GM23338 (cell line): ENCODE data around the gene GALNT16. TPM values are rescaled to one million over a fixed set of nuclear protein-coding genes. Genes with fewer than 3 reads are reported as not detected.

Source experiments
- ATAC-seq: fragments of 200-7000 bp; cut with Tn5 transposase; 3 replicates; pipeline ENCODE4 v1.9.1; 2020
- DNase-seq: peaks from one replicate; pipeline ENCODE4 v3.0.0-alpha.2; 2015; ENCODE audit warnings: low spot score
- H2AFZ ChIP-seq: fragments of 200-600 bp; sonication (generic); 2 replicates; pipeline ENCODE4 v1.8.0; 2016; ENCODE audit warnings: antibody characterized with exemption, mild to moderate bottlenecking, moderate library complexity
- H3F3A ChIP-seq: fragments of 200-600 bp; sonication (generic); replicated peaks from 2 replicates; pipeline ENCODE4 v1.8.0; 2017; ENCODE audit warnings: antibody characterized with exemption, mixed run types, low read depth
- H3K27ac ChIP-seq: fragments of 200-600 bp; sonication (generic); 2 replicates; pipeline ENCODE4 v1.6.1; 2016; ENCODE audit warnings: low read depth
- H3K27me3 ChIP-seq: fragments of 200-600 bp; sonication (generic); 2 replicates; pipeline ENCODE4 v1.8.0; 2016; ENCODE audit warnings: mild to moderate bottlenecking, mixed run types, moderate library complexity; ENCODE audit not compliant: insufficient read depth
- H3K36me3 ChIP-seq: fragments of 200-600 bp; sonication (generic); 2 replicates; pipeline ENCODE4 v1.8.0; 2016; ENCODE audit warnings: mild to moderate bottlenecking; ENCODE audit not compliant: insufficient read depth
- H3K4me1 ChIP-seq: fragments of 200-600 bp; sonication (generic); 2 replicates; pipeline ENCODE4 v1.8.0; 2016; ENCODE audit warnings: mild to moderate bottlenecking, moderate library complexity; ENCODE audit not compliant: insufficient read depth
- H3K4me2 ChIP-seq: fragments of 200-600 bp; sonication (generic); 2 replicates; pipeline ENCODE4 v1.7.1; 2017; ENCODE audit warnings: mixed run types
- H3K4me3 ChIP-seq: fragments of 200-600 bp; sonication (generic); 2 replicates; pipeline ENCODE4 v1.6.1; 2016; ENCODE audit warnings: mixed run types
- H3K79me2 ChIP-seq: fragments of 200-600 bp; sonication (generic); replicated peaks from 2 replicates; pipeline ENCODE4 v1.8.0; 2017; ENCODE audit warnings: mild to moderate bottlenecking; ENCODE audit not compliant: insufficient read depth
- H3K9me2 ChIP-seq: fragments of 200-600 bp; sonication (generic); 2 replicates; pipeline ENCODE4 v1.8.0; 2017; ENCODE audit not compliant: insufficient read depth
- H4K20me1 ChIP-seq: fragments of 200-600 bp; sonication (generic); replicated peaks from 2 replicates; pipeline ENCODE4 v1.8.0; 2017; ENCODE audit warnings: mild to moderate bottlenecking; ENCODE audit not compliant: insufficient read depth
- H3K27ac Mint-ChIP-seq: 2 replicates; pipeline ENCODE4 v1.8.0; 2020; ENCODE audit warnings: inconsistent platforms, mild to moderate bottlenecking, moderate library complexity, mixed read lengths
- H3K27me3 Mint-ChIP-seq: 3 replicates; pipeline ENCODE4 v1.8.0; 2022; ENCODE audit warnings: low read depth, mild to moderate bottlenecking, moderate library complexity, mixed read lengths, inconsistent platforms; ENCODE audit not compliant: insufficient read depth, poor library complexity
- H3K36me3 Mint-ChIP-seq: 3 replicates; pipeline ENCODE4 v1.8.0; 2021; ENCODE audit warnings: low read depth, mild to moderate bottlenecking, inconsistent platforms, moderate library complexity, mixed read lengths
- H3K4me1 Mint-ChIP-seq: 3 replicates; pipeline ENCODE4 v1.8.0; 2020; ENCODE audit warnings: mild to moderate bottlenecking, inconsistent platforms, mixed read lengths
- H3K4me3 Mint-ChIP-seq: 3 replicates; pipeline ENCODE4 v1.8.0; 2021; ENCODE audit warnings: moderate library complexity, mild to moderate bottlenecking, inconsistent platforms, mixed read lengths
- H3K9me3 Mint-ChIP-seq: 3 replicates; pipeline ENCODE4 v1.8.0; 2020; ENCODE audit warnings: moderate library complexity, mild to moderate bottlenecking, inconsistent platforms, mixed read lengths
- CTCF ChIP-seq, 2 experiments: fragments of 200-600 bp in 1 of 2; sonication (generic) in 1 of 2; conservative IDR thresholded peaks; 2 replicates each; pipeline versions ENCODE4 v1.5.1 to v1.6.1; 2016 to 2017; ENCODE audit warnings: antibody characterized with exemption in 2 of 2, low read depth in 2 of 2, mild to moderate bottlenecking in 2 of 2, moderate library complexity in 1 of 2
- ETS1 ChIP-seq: IDR thresholded peaks from 2 replicates; pipeline ENCODE4 v1.6.1; 2016; ENCODE audit warnings: antibody characterized with exemption
- EZH2 ChIP-seq: fragments of 200-600 bp; sonication (generic); IDR thresholded peaks from one replicate; pipeline ENCODE4 v1.8.0; 2017; ENCODE audit warnings: antibody characterized with exemption, mild to moderate bottlenecking, low read depth; ENCODE audit not compliant: unreplicated experiment
- EZH2phosphoT487 ChIP-seq: fragments of 200-600 bp; sonication (generic); IDR thresholded peaks from one replicate; pipeline ENCODE4 v1.8.1; 2018; ENCODE audit warnings: antibody characterized with exemption; ENCODE audit not compliant: unreplicated experiment
- JUNB ChIP-seq: IDR thresholded peaks from one replicate; pipeline ENCODE4 v1.6.1; 2016; ENCODE audit warnings: antibody characterized with exemption; ENCODE audit not compliant: unreplicated experiment
- NANOG ChIP-seq: IDR thresholded peaks from 2 replicates; pipeline ENCODE4 v1.6.1; 2016; ENCODE audit warnings: antibody characterized with exemption, borderline replicate concordance
- POLR2AphosphoS5 ChIP-seq: IDR thresholded peaks from 2 replicates; pipeline ENCODE4 v1.6.1; 2016; ENCODE audit warnings: antibody characterized with exemption, low read depth
- STAT1 ChIP-seq: IDR thresholded peaks from one replicate; pipeline ENCODE4 v1.6.1; 2016; ENCODE audit warnings: antibody characterized with exemption; ENCODE audit not compliant: unreplicated experiment
- ZNF114 ChIP-seq: fragments of 250-450 bp; sonication (Bioruptor Pico); IDR thresholded peaks from 2 replicates; pipeline ENCODE4 v1.5.0; 2020; ENCODE audit warnings: mild to moderate bottlenecking, moderate library complexity
- ZNF331 ChIP-seq: fragments of 250-450 bp; sonication (Bioruptor Pico); IDR thresholded peaks from 2 replicates; pipeline ENCODE4 v1.5.0; 2020; ENCODE audit warnings: low read depth, mild to moderate bottlenecking, moderate library complexity
- ZNF462 ChIP-seq: fragments of 250-450 bp; sonication (Bioruptor Pico); IDR thresholded peaks from 2 replicates; pipeline ENCODE4 v1.5.0; 2020; ENCODE audit warnings: mild to moderate bottlenecking, moderate library complexity
- polyA plus RNA-seq: library from polyadenylated mRNA; unstranded; fragments of >200 nt; fragmentation: Nextera tagmentation; extraction: Ambion mirVana; gene quantifications from 2 replicates; pipeline ENCODE4 v1.2.1, GENCODE V29; 2016
- total RNA-seq: library from RNA; depleted of rRNA; stranded (reverse); fragments of >200 nt; shearing (Covaris generic); gene quantifications from 2 replicates; pipeline ENCODE4 v1.2.3, GENCODE V29; 2014

Gene GALNT16
- total and polyA plus RNA-seq, 2 experiments from 2014 or later = 1.5 to 2.9 TPM

GRCh38 chr14:69238883-69239282 lies 21.1 kb upstream of the GALNT16 start:
- peaks cover 5% of the 10 kb centered on the region for H3K4me1 Mint-ChIP-seq
- H3K79me2 ChIP-seq = no peaks in the 10 kb centered on the region
- no peaks in the 10 kb centered on the region for H3K9me3 Mint-ChIP-seq
- H3K4me3 ChIP-seq = no peak overlapping the region
- H3K27ac ChIP-seq = peak overlapping the region; percentile 50; the same call in 1 of the 2 replicates
- no peaks in the 10 kb centered on the region for H3K4me1 ChIP-seq
- no peaks in the 10 kb centered on the region; the same call in 1 of the 2 replicates for H4K20me1 ChIP-seq
- DNase-seq (peak; percentile 59), ATAC-seq (peak; percentile 59)
- no peaks in the 10 kb centered on the region for H3F3A ChIP-seq
- H3K36me3 Mint-ChIP-seq = peaks cover 18% of the 10 kb centered on the region
- H2AFZ ChIP-seq = no peak overlapping the region
- H3K36me3 ChIP-seq = peaks cover 8% of the 10 kb centered on the region; the same call in 1 of the 2 replicates
- H3K27me3 ChIP-seq = no peaks in the 10 kb centered on the region
- no peak overlapping the region for H3K4me3 Mint-ChIP-seq
- H3K27ac Mint-ChIP-seq = peak overlapping the region; percentile 71; the same call in 1 of the 2 replicates
- no peak overlapping the region for H3K4me2 ChIP-seq
- no peak for TF ChIP-seq EZH2
- H3K27me3 Mint-ChIP-seq = no peaks in the 10 kb centered on the region
- no peaks in the 10 kb centered on the region for H3K9me2 ChIP-seq

- Histone ChIP-seq H3K27ac (no peak overlapping the region), H3K9me2 (no peaks in the 10 kb centered on the region), H3K36me3 (peaks cover 8% of the 10 kb centered on the region; the same call in 1 of the 2 replicates), H3K4me2 (no peak overlapping the region), H3K4me3 (no peak overlapping the region), H3K27me3 (no peaks in the 10 kb centered on the region), H4K20me1 (no peaks in the 10 kb centered on the region), H3F3A (no peaks in the 10 kb centered on the region), H3K4me1 (no peaks in the 10 kb centered on the region), H3K79me2 (no peaks in the 10 kb centered on the region), H2AFZ (no peak overlapping the region)
- ATAC-seq (no peak), DNase-seq (no peak)
- Mint-ChIP-seq H3K4me3 (no peak overlapping the region), H3K9me3 (no peaks in the 10 kb centered on the region), H3K4me1 (peaks cover 5% of the 10 kb centered on the region), H3K36me3 (peaks cover 14% of the 10 kb centered on the region), H3K27ac (no peak overlapping the region), H3K27me3 (no peaks in the 10 kb centered on the region)
- no peak for TF ChIP-seq POLR2AphosphoS5
- TF ChIP-seq NANOG = no peak
- TF ChIP-seq ZNF114 (CRISPR knock-in tag) = no peak
- TF ChIP-seq ZNF462 (CRISPR knock-in tag) = no peak
- TF ChIP-seq JUNB = no peak
- no peak for TF ChIP-seq EZH2phosphoT487
- TF ChIP-seq EZH2 = no peak
- no peak for TF ChIP-seq ETS1
- no peak for TF ChIP-seq STAT1
- TF ChIP-seq CTCF (conservative IDR thresholded peaks at IDR 0.05; ENCODE audit: low read depth in 2 of 2) = no peak
- TF ChIP-seq ZNF331 (CRISPR knock-in tag) = no peak
Measured at GRCh38 chr14:69240527-69241173, 19.3 kb upstream of the GALNT16 start.
